K562 (cell line): ENCODE measurements around the gene MYO1D. TPM values are rescaled to one million over a fixed set of nuclear protein-coding genes. Genes with fewer than 3 reads are reported as not detected.

Source experiments
- C11orf30 ChIP-seq: fragments of 450-650 bp; IDR thresholded peaks from 2 replicates; pipeline ENCODE4 v1.6.1; 2016; ENCODE audit warnings: low read depth, mild to moderate bottlenecking
- CC2D1A ChIP-seq: fragments of 450-650 bp; IDR thresholded peaks from 2 replicates; pipeline ENCODE4 v1.6.1; 2017; ENCODE audit warnings: mild to moderate bottlenecking
- ETS2 ChIP-seq: IDR thresholded peaks from 2 replicates; pipeline ENCODE4 v1.6.1; 2016; ENCODE audit warnings: borderline replicate concordance, missing genetic modification characterization, mild to moderate bottlenecking, moderate library complexity, missing compliant biosample characterization; ENCODE audit not compliant: poor library complexity, severe bottlenecking
- HCFC1 ChIP-seq: IDR thresholded peaks from 2 replicates; pipeline ENCODE4 v1.6.1; 2012; ENCODE audit warnings: low read depth, low read length, improper control_type of control experiment
- HLTF ChIP-seq: fragments of 450-650 bp; IDR thresholded peaks from 2 replicates; pipeline ENCODE4 v1.6.1; 2016
- MAFG ChIP-seq: fragments of 450-650 bp; conservative IDR thresholded peaks from 2 replicates; pipeline ENCODE4 v1.6.1; 2016; ENCODE audit warnings: missing genetic modification characterization, missing compliant biosample characterization
- MEIS2 ChIP-seq: fragments of 450-650 bp; IDR thresholded peaks from 2 replicates; pipeline ENCODE4 v1.6.1; 2014; ENCODE audit warnings: mild to moderate bottlenecking; ENCODE audit not compliant: partially characterized antibody
- NR1H2 ChIP-seq: sonication (generic); formaldehyde crosslinking; IDR thresholded peaks from 2 replicates; pipeline ENCODE4 v1.4.0; 2020; ENCODE audit warnings: mild to moderate bottlenecking, missing genetic modification reagents
- PHB ChIP-seq: fragments of 250-450 bp; sonication (Bioruptor Pico); IDR thresholded peaks from 2 replicates; pipeline ENCODE4 v1.5.0; 2021
- RAD51 ChIP-seq: fragments of 450-650 bp; IDR thresholded peaks from 2 replicates; pipeline ENCODE4 v1.7.1; 2016; ENCODE audit warnings: low read depth, mild to moderate bottlenecking, borderline replicate concordance
- RUNX1 ChIP-seq: sonication (generic); IDR thresholded peaks from 2 replicates; pipeline ENCODE4 v1.6.1; 2016; ENCODE audit warnings: antibody characterized with exemption, low read depth
- TAF9B ChIP-seq: fragments of 450-650 bp; IDR thresholded peaks from 2 replicates; pipeline ENCODE4 v1.6.1; 2018; ENCODE audit warnings: mild to moderate bottlenecking; ENCODE audit not compliant: partially characterized antibody
- TCFL5 ChIP-seq: fragments of 250-450 bp; sonication (Bioruptor Pico); conservative IDR thresholded peaks from 2 replicates; pipeline ENCODE4 v1.6.1; 2021; ENCODE audit warnings: mild to moderate bottlenecking, moderate library complexity, matching md5 sums
- TOE1 ChIP-seq, 2 experiments: fragments of 450-650 bp in 1 of 2; sonication (generic) in 1 of 2; formaldehyde crosslinking in 1 of 2; IDR thresholded peaks; 2 replicates each; pipeline versions ENCODE4 v1.7.1 to v1.8.0; 2016 to 2022; ENCODE audit warnings: borderline replicate concordance in 2 of 2, mild to moderate bottlenecking in 2 of 2, antibody characterized with exemption in 1 of 2, inconsistent platforms in 1 of 2, low read depth in 1 of 2, missing genetic modification reagents in 1 of 2, moderate library complexity in 1 of 2
- WHSC1 ChIP-seq: IDR thresholded peaks from one replicate; pipeline ENCODE4 v1.6.1; 2012; ENCODE audit warnings: low read length, control low read depth, inconsistent platforms
- ZNF79 ChIP-seq: fragments of 250-450 bp; sonication (Bioruptor Pico); IDR thresholded peaks from 2 replicates; pipeline ENCODE4 v1.4.0; 2020; ENCODE audit warnings: low read depth, mild to moderate bottlenecking, moderate library complexity
- polyA plus RNA-seq, 8 experiments: library from polyadenylated mRNA; depleted of rRNA in 4 of 8; stranded (reverse) in 5 of 8; unstranded in 3 of 8; fragments of >200 nt; fragmentation: Nextera tagmentation in 2 of 8; fragmentation: Illumina TruSeq in 1 of 8; extraction: Ambion mirVana in 2 of 8; extraction: Trizol in 1 of 8; gene quantifications; 2 replicates each; pipeline versions ENCODE4 v1.2.1 to v1.2.3, GENCODE V29; 2011 to 2014; ENCODE audit warnings: inconsistent platforms in 1 of 8, missing spikeins in 1 of 8
- total RNA-seq, 7 experiments: library from RNA; depleted of rRNA in 6 of 7; stranded (reverse); fragments of >200 nt in 6 of 7; fragmentation: Illumina TruSeq in 2 of 7; extraction: Trizol in 2 of 7; gene quantifications; 2 replicates each; pipeline versions ENCODE4 v1.2.1 to v1.2.3, GENCODE V29; 2011 to 2021; ENCODE audit warnings: low replicate concordance in 1 of 7
- TF ChIP-seq, protein P1 (sequence below), 2 experiments: IDR thresholded peaks in 1 of 2; conservative IDR thresholded peaks in 1 of 2; 2 replicates each; pipeline ENCODE4 v1.6.1; 2016; ENCODE audit warnings: low read depth in 2 of 2, mild to moderate bottlenecking in 1 of 2, missing compliant biosample characterization in 1 of 2, missing genetic modification characterization in 1 of 2, moderate library complexity in 1 of 2
- TF ChIP-seq, protein P2 (sequence below): sonication (generic); formaldehyde crosslinking; IDR thresholded peaks from 2 replicates; pipeline ENCODE4 v1.8.1; 2022; ENCODE audit warnings: missing genetic modification reagents
- TF ChIP-seq, protein P3 (sequence below): sonication (generic); formaldehyde crosslinking; IDR thresholded peaks from 2 replicates; pipeline ENCODE4 v1.8.0; 2022; ENCODE audit warnings: missing genetic modification reagents, mild to moderate bottlenecking, borderline replicate concordance
- TF ChIP-seq, protein P4 (sequence below): fragments of 250-450 bp; sonication (Bioruptor Pico); IDR thresholded peaks from 2 replicates; pipeline ENCODE4 v1.5.0; 2021; ENCODE audit warnings: mild to moderate bottlenecking, moderate library complexity

MYO1D gene
- total and polyA plus RNA-seq, 9 of the 15 experiments (the other 6 are each of a cell fraction or from before 2014, with no cell fraction given), result 2.1 to 71.2 (median 45.4) TPM

GRCh38 chr17:32629563-32630190 lies 247.2 kb downstream of the MYO1D start (continued):
- TF ChIP-seq, protein P1, sequence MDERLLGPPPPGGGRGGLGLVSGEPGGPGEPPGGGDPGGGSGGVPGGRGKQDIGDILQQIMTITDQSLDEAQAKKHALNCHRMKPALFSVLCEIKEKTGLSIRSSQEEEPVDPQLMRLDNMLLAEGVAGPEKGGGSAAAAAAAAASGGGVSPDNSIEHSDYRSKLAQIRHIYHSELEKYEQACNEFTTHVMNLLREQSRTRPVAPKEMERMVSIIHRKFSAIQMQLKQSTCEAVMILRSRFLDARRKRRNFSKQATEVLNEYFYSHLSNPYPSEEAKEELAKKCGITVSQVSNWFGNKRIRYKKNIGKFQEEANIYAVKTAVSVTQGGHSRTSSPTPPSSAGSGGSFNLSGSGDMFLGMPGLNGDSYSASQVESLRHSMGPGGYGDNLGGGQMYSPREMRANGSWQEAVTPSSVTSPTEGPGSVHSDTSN (CRISPR knock-in tag; IDR thresholded peaks at IDR 0.05; ENCODE audit: low read depth), result no peak
- TF ChIP-seq, protein P1 (tag; conservative IDR thresholded peaks at IDR 0.05; ENCODE audit: low read depth), result 0 out of 2 replicates have a peak, but pooled peaks have one; percentile 20
- TF ChIP-seq WHSC1, result no peak
- no peak for TF ChIP-seq HLTF
- TF ChIP-seq TOE1 (IDR thresholded peaks at IDR 0.05; ENCODE audit: borderline replicate concordance), result no peak
- TF ChIP-seq TOE1 (CRISPR knock-in tag; IDR thresholded peaks at IDR 0.05; ENCODE audit: borderline replicate concordance, low read depth), result no peak
- no peak for TF ChIP-seq NR1H2 (CRISPR knock-in tag)
- peak; percentile 74 for TF ChIP-seq MAFG (tag)
- no peak for TF ChIP-seq TAF9B
- no peak for TF ChIP-seq HCFC1
- TF ChIP-seq C11orf30, result peak; percentile 83
- TF ChIP-seq, protein P2, sequence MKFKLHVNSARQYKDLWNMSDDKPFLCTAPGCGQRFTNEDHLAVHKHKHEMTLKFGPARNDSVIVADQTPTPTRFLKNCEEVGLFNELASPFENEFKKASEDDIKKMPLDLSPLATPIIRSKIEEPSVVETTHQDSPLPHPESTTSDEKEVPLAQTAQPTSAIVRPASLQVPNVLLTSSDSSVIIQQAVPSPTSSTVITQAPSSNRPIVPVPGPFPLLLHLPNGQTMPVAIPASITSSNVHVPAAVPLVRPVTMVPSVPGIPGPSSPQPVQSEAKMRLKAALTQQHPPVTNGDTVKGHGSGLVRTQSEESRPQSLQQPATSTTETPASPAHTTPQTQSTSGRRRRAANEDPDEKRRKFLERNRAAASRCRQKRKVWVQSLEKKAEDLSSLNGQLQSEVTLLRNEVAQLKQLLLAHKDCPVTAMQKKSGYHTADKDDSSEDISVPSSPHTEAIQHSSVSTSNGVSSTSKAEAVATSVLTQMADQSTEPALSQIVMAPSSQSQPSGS (CRISPR knock-in tag), result no peak
- TF ChIP-seq MEIS2, result no peak
- TF ChIP-seq RAD51, result no peak
- TF ChIP-seq ZNF79, result no peak
- TF ChIP-seq PHB (CRISPR knock-in tag), result no peak
- TF ChIP-seq RUNX1, result no peak
- TF ChIP-seq, protein P3, sequence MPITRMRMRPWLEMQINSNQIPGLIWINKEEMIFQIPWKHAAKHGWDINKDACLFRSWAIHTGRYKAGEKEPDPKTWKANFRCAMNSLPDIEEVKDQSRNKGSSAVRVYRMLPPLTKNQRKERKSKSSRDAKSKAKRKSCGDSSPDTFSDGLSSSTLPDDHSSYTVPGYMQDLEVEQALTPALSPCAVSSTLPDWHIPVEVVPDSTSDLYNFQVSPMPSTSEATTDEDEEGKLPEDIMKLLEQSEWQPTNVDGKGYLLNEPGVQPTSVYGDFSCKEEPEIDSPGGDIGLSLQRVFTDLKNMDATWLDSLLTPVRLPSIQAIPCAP, result no peak
- TF ChIP-seq, protein P4, sequence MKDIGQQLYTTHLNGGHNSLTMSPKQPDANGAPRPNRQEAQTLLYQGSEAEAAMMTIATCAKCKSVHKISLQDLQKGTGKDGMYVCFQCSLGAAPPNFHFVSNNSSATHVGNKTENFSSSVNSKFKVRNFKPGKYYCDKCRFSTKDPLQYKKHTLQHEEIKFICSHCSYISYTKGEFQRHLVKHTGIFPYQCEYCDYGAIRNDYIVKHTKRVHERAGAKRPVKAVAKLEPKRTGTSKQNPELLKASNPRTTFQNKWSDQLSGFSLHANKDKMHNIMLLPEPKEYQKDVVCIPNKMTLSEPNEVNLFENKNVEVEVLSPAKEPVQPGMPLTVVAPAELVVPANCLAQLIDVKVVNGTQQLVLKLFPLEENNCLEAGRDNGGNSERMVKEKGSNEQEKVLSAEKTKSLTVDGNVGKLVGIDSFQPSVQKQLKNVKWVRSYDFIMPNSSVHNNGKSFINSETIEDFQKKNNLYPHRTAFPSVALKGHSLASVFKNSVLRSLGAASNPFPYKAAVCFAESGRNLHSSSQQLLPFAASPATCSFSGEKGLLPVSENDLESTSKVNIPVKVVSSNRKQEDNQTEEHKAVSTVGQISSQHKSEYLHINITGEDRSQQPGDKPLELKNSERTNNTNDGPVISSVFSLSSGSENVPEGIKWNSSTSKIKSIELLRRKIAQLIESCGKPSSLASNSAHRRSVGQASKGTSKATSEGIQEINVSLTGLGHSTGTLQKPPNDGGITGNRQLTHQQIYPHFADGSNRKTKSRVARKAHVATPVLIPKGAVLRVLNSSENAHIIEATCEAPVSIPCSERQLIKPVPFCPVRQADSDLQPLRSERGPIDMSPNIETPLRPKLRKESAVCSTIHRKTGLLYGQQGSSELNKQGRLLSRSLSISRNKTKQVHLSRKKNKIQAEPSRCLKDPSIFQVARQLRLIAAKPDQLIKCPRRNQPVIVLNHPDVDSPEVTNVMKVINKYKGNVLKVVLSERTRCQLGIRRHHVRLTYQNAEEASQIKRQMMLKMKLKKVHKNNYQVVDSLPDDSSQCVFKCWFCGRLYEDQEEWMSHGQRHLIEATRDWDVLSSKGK (CRISPR knock-in tag), result no peak
- TF ChIP-seq ETS2, result no peak
- TF ChIP-seq TCFL5, result no peak
- no peak for TF ChIP-seq CC2D1A
